PC-3 (cell line): Measurements from ENCODE around the gene NLRP6. TPM values are rescaled to one million over a fixed set of nuclear protein-coding genes. Genes with fewer than 3 reads are reported as not detected.
"Not testable (repeated sequence)": the region's sequence is repeated elsewhere in the genome, so short reads cannot be mapped to it uniquely, and the experiment has no call there.

Source experiments
- ATAC-seq: fragments of 200-7000 bp; cut with Tn5 transposase; 2 replicates; pipeline ENCODE4 v1.9.1; 2020; ENCODE audit warnings: mild to moderate bottlenecking, moderate library complexity
- BruUV-seq: library from RNA; stranded (reverse); fragments of 400-500 nt; replicated peaks from 2 replicates; lab custom pipeline; 2021; lab: Mats Ljungman, UMichigan
- CTCF ChIA-PET: fragments of 300-600 bp; sonication (Branson Sonifier 250); formaldehyde crosslinking; loops from one replicate; lab custom pipeline; 2022; ENCODE audit warnings: antibody characterized with exemption; lab: Charles Lee
- POLR2A ChIA-PET: fragments of 300-600 bp; sonication (Branson Sonifier 250); formaldehyde crosslinking; loops from one replicate; lab custom pipeline; 2022; ENCODE audit warnings: antibody characterized with exemption; ENCODE audit not compliant: unreplicated experiment; lab: Charles Lee
- DNase-seq: peaks from one replicate; pipeline ENCODE4 v3.0.0-alpha.2; 2015
- H2AFZ ChIP-seq: fragments of 300-600 bp; sonication (generic); 2 replicates; pipeline ENCODE4 v1.6.0; 2016; ENCODE audit warnings: antibody characterized with exemption, low read length
- H3F3A ChIP-seq: fragments of 300-600 bp; sonication (generic); one replicate; pipeline ENCODE4 v1.6.0; 2017; ENCODE audit warnings: antibody characterized with exemption, low read length, control low read depth, mild to moderate bottlenecking; ENCODE audit not compliant: unreplicated experiment
- H3K27ac ChIP-seq: fragments of 300-600 bp; sonication (generic); 2 replicates; pipeline ENCODE4 v1.5.1; 2016; ENCODE audit warnings: mild to moderate bottlenecking, low read length
- H3K27me3 ChIP-seq: fragments of 300-600 bp; sonication (generic); 2 replicates; pipeline ENCODE4 v1.6.1; 2016; ENCODE audit warnings: low read length, mixed read lengths
- H3K36me3 ChIP-seq: fragments of 300-600 bp; sonication (generic); 2 replicates; pipeline ENCODE4 v1.6.1; 2016; ENCODE audit warnings: low read depth, mixed run types, low read length, mixed read lengths
- H3K4me1 ChIP-seq: fragments of 300-600 bp; sonication (generic); 2 replicates; pipeline ENCODE4 v1.5.1; 2016; ENCODE audit warnings: low read length; ENCODE audit not compliant: insufficient read depth
- H3K4me2 ChIP-seq: fragments of 300-600 bp; sonication (generic); 2 replicates; pipeline ENCODE4 v1.6.0; 2016; ENCODE audit warnings: low read length
- H3K4me3 ChIP-seq: fragments of 300-600 bp; sonication (generic); 2 replicates; pipeline ENCODE4 v1.5.1; 2016; ENCODE audit warnings: mild to moderate bottlenecking, low read length, mixed read lengths
- H3K79me2 ChIP-seq: fragments of 300-600 bp; sonication (generic); 2 replicates; pipeline ENCODE4 v1.6.1; 2017; ENCODE audit warnings: low read length, mixed read lengths
- H3K9ac ChIP-seq: fragments of 300-600 bp; sonication (generic); 2 replicates; pipeline ENCODE4 v1.6.0; 2016; ENCODE audit warnings: mild to moderate bottlenecking, low read length
- H3K9me2 ChIP-seq: fragments of 300-600 bp; sonication (generic); replicated peaks from 2 replicates; pipeline ENCODE4 v1.6.1; 2016; ENCODE audit warnings: mixed run types, low read length, mixed read lengths
- H3K9me3 ChIP-seq: fragments of 300-600 bp; sonication (generic); 2 replicates; pipeline ENCODE4 v1.6.1; 2016; ENCODE audit warnings: low read length, mixed read lengths
- H4K20me1 ChIP-seq: fragments of 300-600 bp; sonication (generic); 2 replicates; pipeline ENCODE4 v1.6.1; 2016; ENCODE audit warnings: low read length, mixed read lengths
- CTCF ChIP-seq: fragments of 300-600 bp; sonication (generic); conservative IDR thresholded peaks from 2 replicates; pipeline ENCODE4 v1.5.1; 2017; ENCODE audit warnings: antibody characterized with exemption, low read depth, mild to moderate bottlenecking, low read length
- EZH2 ChIP-seq: fragments of 300-600 bp; sonication (generic); IDR thresholded peaks from one replicate; pipeline ENCODE4 v1.6.1; 2017; ENCODE audit warnings: antibody characterized with exemption, mild to moderate bottlenecking, low read length; ENCODE audit not compliant: unreplicated experiment
- EZH2phosphoT487 ChIP-seq: fragments of 300-600 bp; sonication (generic); IDR thresholded peaks from 2 replicates; pipeline ENCODE4 v1.6.1; 2018; ENCODE audit warnings: mild to moderate bottlenecking, antibody characterized with exemption, low read length, borderline replicate concordance
- intact Hi-C: fragments of 100-400 bp; cut with micrococcal nuclease; formaldehyde crosslinking; loops from 2 replicates; pipeline ENCODE4 v1.9.0; 2023
- total RNA-seq: library from RNA; depleted of rRNA; stranded (reverse); fragments of >200 nt; gene quantifications from 2 replicates; pipeline ENCODE4 v1.2.3, GENCODE V29; 2014

NLRP6 gene
- total RNA-seq, 1 experiment from 2014 or later = not detected

- H4K20me1 ChIP-seq = no peaks in the 10 kb centered on the region
- TF ChIP-seq CTCF (no peak), EZH2phosphoT487 (no peak), EZH2 (no peak)
- H3K4me1 ChIP-seq = peaks cover 4% of the 10 kb centered on the region
- H3K9ac ChIP-seq = no peak overlapping the region
- ChIA-PET CTCF (no interaction called here), POLR2A (interaction anchor here (0.6 to 0.7 kb wide), 2 partner anchors 61 to 181 kb away, joined by 3 read pairs; partner anchors contain the start of gene BET1L)
- H3K9me2 ChIP-seq = no peaks in the 10 kb centered on the region
- peak; percentile 55 for ATAC-seq
- intact Hi-C loops = no loop called here
- H3K27me3 ChIP-seq = no peaks in the 10 kb centered on the region
- H3K9me3 ChIP-seq = no peaks in the 10 kb centered on the region
- peak overlapping the region; percentile 90 for H2AFZ ChIP-seq
- H3K4me3 ChIP-seq = peak overlapping the region; percentile 58
- H3K27ac ChIP-seq = no peak overlapping the region
- H3K79me2 ChIP-seq = no peaks in the 10 kb centered on the region
- DNase-seq = peak; percentile 41
- no peaks in the 10 kb centered on the region for H3K36me3 ChIP-seq
- no TSS peak for BruUV-seq
- no peaks in the 10 kb centered on the region for H3F3A ChIP-seq
- H3K4me2 ChIP-seq = peak overlapping the region; percentile 85
Observed at GRCh38 chr11:267491-267994, 10.7 kb upstream of the NLRP6 start.

DNA sequence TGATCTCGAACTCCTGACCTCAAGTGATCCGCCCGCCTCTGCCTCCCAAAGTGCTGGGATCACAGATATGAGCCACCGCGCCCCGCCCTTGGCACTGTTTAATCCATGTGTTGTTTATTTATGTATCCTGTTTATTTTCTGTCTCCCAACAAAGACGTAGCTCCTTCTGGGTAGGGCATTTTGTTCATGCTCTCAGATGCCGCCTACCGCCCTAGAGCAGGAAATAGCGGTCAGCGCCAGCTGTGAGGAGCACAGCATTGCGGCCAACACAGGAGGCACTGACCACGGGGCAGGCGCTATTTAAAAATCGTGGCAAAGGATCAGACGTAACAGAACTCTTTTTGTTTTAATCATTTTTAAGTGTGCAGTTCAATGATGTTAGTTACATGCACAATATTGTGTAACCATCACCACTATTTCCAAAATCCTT, 9.5 kb upstream of the NLRP6 start:
- POLR2A ChIA-PET = not testable (repeated sequence)

More for the DNA sequence above, 9.5 kb upstream of the NLRP6 start:
- peak; percentile 66 for ATAC-seq
- H3K27ac ChIP-seq, H3K79me2 ChIP-seq, H3K4me2 ChIP-seq, H3K4me1 ChIP-seq, H2AFZ ChIP-seq, H3K4me3 ChIP-seq, H3K36me3 ChIP-seq, DNase-seq, H3K9me2 ChIP-seq, H3F3A ChIP-seq, H3K9me3 ChIP-seq, CTCF ChIA-PET, H3K9ac ChIP-seq, intact Hi-C loops, BruUV-seq, H4K20me1 ChIP-seq, H3K27me3 ChIP-seq: not testable (repeated sequence)
- 0 out of 2 replicates have a peak, but pooled peaks have one; percentile 8 for TF ChIP-seq CTCF
